GM19328 (cell line): Measurements from ENCODE around the gene CADPS.

Source experiments
- ATAC-seq: cut with Tn5 transposase; IDR thresholded peaks from one replicate; pipeline ENCODE4 v1.9.1; 2021; ENCODE audit warnings: mild to moderate bottlenecking, moderate library complexity; ENCODE audit not compliant: unreplicated experiment

CADPS gene

GRCh38 chr3:62815981-62816380 lies 59.2 kb downstream of the CADPS start:
- no peak for ATAC-seq

GRCh38 chr3:62812631-62813030 lies 62.6 kb downstream of the CADPS start:
- ATAC-seq, result no peak

GRCh38 chr3:62811119-62811518 lies 64.1 kb downstream of the CADPS start:
- no peak for ATAC-seq

GRCh38 chr3:62809369-62809768 lies 65.8 kb downstream of the CADPS start:
- no peak for ATAC-seq

- no peak for ATAC-seq
Observed at GRCh38 chr3:62805580-62806277, 69.5 kb downstream of the CADPS start.

GRCh38 chr3:62805106-62805505 lies 70.1 kb downstream of the CADPS start:
- no peak for ATAC-seq

- no peak for ATAC-seq
Observed at GRCh38 chr3:62803276-62803675, 71.9 kb downstream of the CADPS start.

- ATAC-seq, result no peak
Observed at GRCh38 chr3:62798000-62798399, 77.2 kb downstream of the CADPS start.

GRCh38 chr3:62797132-62797531 lies 78.1 kb downstream of the CADPS start:
- ATAC-seq, result no peak

- ATAC-seq, result no peak
Observed at GRCh38 chr3:62795978-62796657, 79.1 kb downstream of the CADPS start.

GRCh38 chr3:62793946-62794345 lies 81.3 kb downstream of the CADPS start:
- no peak for ATAC-seq

- ATAC-seq, result no peak
Observed at GRCh38 chr3:62785384-62785783, 89.8 kb downstream of the CADPS start.

GRCh38 chr3:62781121-62781520 lies 94.1 kb downstream of the CADPS start:
- ATAC-seq, result no peak

GRCh38 chr3:62777674-62778073 lies 97.5 kb downstream of the CADPS start:
- ATAC-seq, result no peak

GRCh38 chr3:62777130-62777529 lies 98.1 kb downstream of the CADPS start:
- no peak for ATAC-seq

- no peak for ATAC-seq
Observed at GRCh38 chr3:62774221-62774620, 101.0 kb downstream of the CADPS start.

GRCh38 chr3:62771331-62772072 lies 103.7 kb downstream of the CADPS start:
- ATAC-seq, result no peak

GRCh38 chr3:62768896-62769295 lies 106.3 kb downstream of the CADPS start:
- ATAC-seq, result no peak

- ATAC-seq, result no peak
Observed at GRCh38 chr3:62761711-62762110, 113.5 kb downstream of the CADPS start.

- no peak for ATAC-seq
Observed at GRCh38 chr3:62761311-62761710, 113.9 kb downstream of the CADPS start.

- ATAC-seq, result no peak
Observed at GRCh38 chr3:62758296-62759066, 116.7 kb downstream of the CADPS start.
